Activated CD4-positive, alpha-beta T cell treated with anti-CD3 and anti-CD28 coated beads for 24 hours (primary cell): Measurements from ENCODE around the gene LILRB4.
"Not testable (repeated sequence)": the region's sequence is repeated elsewhere in the genome, so short reads cannot be mapped to it uniquely, and the experiment has no call there.

Experiments
- DNase-seq, 2 donors: peaks; one replicate each; pipeline ENCODE4 v3.0.0-alpha.2; 2020; ENCODE audit warnings: low read depth in 2 of 2

Gene LILRB4

GRCh38 chr19:54650108-54650655 is 12.6 kb upstream of the LILRB4 start:
- DNase-seq = no peak

GRCh38 chr19:54653181-54653809 is 9.5 kb upstream of the LILRB4 start:
- no peak for DNase-seq

GRCh38 chr19:54654447-54655321 is 8.1 kb upstream of the LILRB4 start:
- no peak for DNase-seq

- DNase-seq = no peak
These were observed 3.5 kb upstream of the LILRB4 start for GRCh38 chr19:54659300-54659699.

GRCh38 chr19:54660306-54660705 is 2.5 kb upstream of the LILRB4 start:
- no peak for DNase-seq

- no peak for DNase-seq
These were observed 1.8 kb upstream of the LILRB4 start for GRCh38 chr19:54660964-54661363.

- no peak for DNase-seq
These were observed 821 bp upstream of the LILRB4 start for GRCh38 chr19:54661846-54662481.

- no peak for DNase-seq
These were observed 2.7 kb downstream of the LILRB4 start for GRCh38 chr19:54665530-54665929.

- no peak for DNase-seq
These were observed 4.4 kb downstream of the LILRB4 start for GRCh38 chr19:54667217-54667616.

- no peak for DNase-seq
These were observed 5.6 kb downstream of the LILRB4 start for GRCh38 chr19:54668353-54668752.

- no peak for DNase-seq
These were observed 8.0 kb downstream of the LILRB4 start for GRCh38 chr19:54670576-54671357.

- DNase-seq = no peak
These were observed 10.4 kb downstream of the LILRB4 start for GRCh38 chr19:54673222-54673621.

GRCh38 chr19:54674021-54674617 is 11.3 kb downstream of the LILRB4 start:
- no peak for DNase-seq

- not testable (repeated sequence) for DNase-seq
These were observed 13.5 kb downstream of the LILRB4 start for GRCh38 chr19:54676210-54676834.

- DNase-seq = no peak
These were observed 14.4 kb downstream of the LILRB4 start for GRCh38 chr19:54677217-54677616.

- DNase-seq = not testable (repeated sequence)
These were observed 18.8 kb downstream of the LILRB4 start for GRCh38 chr19:54681596-54681995.

GRCh38 chr19:54682306-54682856 is 19.6 kb downstream of the LILRB4 start:
- no peak for DNase-seq

GRCh38 chr19:54684527-54684926 is 21.7 kb downstream of the LILRB4 start:
- DNase-seq = no peak

- DNase-seq = no peak
These were observed 29.0 kb downstream of the LILRB4 start for GRCh38 chr19:54691582-54692297.

- no peak for DNase-seq
These were observed 29.5 kb downstream of the LILRB4 start for GRCh38 chr19:54692298-54692615.
